Activated T-helper 1 cell treated with anti-CD3 and anti-CD28 coated beads, Interleukin-2, amount 50 U/mL, for 16 hours (primary cell): ENCODE data around the gene CHST9.
"Not testable (repeated sequence)": the region's sequence is repeated elsewhere in the genome, so short reads cannot be mapped to it uniquely, and the experiment has no call there.

ENCODE experiments used
- DNase-seq, 2 donors: peaks; one replicate each; pipeline ENCODE4 v3.0.0-alpha.2; 2020; ENCODE audit warnings: low read depth in 1 of 2, low spot score in 1 of 2

CHST9 gene, protein sequence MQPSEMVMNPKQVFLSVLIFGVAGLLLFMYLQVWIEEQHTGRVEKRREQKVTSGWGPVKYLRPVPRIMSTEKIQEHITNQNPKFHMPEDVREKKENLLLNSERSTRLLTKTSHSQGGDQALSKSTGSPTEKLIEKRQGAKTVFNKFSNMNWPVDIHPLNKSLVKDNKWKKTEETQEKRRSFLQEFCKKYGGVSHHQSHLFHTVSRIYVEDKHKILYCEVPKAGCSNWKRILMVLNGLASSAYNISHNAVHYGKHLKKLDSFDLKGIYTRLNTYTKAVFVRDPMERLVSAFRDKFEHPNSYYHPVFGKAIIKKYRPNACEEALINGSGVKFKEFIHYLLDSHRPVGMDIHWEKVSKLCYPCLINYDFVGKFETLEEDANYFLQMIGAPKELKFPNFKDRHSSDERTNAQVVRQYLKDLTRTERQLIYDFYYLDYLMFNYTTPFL

DNA sequence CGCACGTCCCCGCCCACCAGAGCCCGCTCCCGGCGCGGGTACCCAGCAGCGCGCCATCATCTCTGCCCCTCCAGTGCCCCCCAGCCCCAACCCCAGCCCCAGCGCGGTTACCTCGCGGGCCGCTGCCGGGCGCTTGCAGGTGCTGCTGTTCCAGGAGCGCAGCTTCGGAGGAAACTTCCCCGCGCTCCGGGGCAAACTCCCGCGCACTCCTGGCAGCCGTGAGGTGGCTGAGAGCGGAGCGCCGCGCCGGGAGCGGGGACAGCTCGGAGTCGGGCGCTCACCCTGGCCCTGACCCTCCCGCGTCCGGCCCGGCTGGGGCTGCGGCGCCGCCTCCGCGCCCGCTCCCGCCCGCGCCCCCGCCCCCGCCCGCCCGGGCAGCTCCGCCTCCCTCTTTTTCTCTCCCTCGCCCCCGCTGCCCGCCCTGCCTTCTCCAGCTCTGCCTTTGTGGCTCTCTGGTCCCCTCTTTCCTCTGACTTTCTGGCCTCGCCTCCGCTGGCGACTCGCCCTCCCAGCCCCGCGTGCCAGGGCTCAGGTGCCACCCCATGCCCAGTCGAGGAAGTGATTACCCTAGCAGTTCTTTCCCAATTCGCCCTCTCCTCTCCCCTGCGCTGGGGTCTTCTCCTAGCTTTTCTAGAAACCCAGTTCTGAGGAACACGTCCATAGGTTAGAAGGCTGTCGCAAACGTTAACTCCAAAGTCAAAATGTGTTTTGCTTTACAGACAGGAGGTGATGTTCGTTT lies at the start of gene CHST9:
CHST9 (minus strand) TSS at position 284 of the 739 bp plus-strand sequence. CDS start 42,499 bp downstream, outside the sequence.
- no peak for DNase-seq

DNA sequence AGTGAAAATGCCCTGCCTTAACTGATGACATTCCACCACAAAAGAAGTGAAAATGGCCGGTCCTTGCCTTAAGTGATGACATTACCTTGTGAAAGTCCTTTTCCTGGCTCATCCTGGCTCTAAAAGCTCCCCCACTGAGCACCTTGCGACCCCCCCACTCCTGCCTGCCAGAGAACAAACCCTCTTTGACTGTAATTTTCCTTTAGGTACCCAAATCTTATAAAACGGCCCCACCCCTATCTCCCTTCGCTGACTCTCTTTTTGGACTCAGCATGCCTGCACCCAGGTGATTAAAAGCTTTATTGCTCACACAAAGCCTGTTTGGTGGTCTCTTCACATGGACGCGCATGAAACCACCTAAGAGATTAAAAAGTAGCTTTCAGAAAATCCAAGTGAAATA lies 47.2 kb upstream of the CHST9 start:
- DNase-seq, result not testable (repeated sequence)

DNA sequence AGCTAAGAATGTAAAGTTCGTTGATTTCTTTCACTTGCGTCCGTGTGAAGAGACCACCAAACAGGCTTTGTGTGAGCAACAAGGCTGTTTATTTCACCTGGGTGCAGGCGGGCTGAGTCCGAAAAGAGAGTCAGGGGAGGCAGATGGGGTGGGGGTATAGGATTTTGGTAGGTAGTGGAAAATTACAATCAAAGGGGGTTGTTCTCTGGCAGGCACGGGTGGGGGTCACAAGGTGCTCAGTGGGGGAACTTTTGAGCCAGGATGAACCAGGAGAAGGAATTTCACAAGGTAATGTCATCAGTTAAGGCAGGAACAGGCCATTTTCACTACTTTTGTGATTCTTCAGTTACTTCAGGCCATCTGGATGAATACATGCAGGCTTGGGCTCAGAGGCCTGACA lies 46.6 kb upstream of the CHST9 start:
- DNase-seq, result not testable (repeated sequence)

DNA sequence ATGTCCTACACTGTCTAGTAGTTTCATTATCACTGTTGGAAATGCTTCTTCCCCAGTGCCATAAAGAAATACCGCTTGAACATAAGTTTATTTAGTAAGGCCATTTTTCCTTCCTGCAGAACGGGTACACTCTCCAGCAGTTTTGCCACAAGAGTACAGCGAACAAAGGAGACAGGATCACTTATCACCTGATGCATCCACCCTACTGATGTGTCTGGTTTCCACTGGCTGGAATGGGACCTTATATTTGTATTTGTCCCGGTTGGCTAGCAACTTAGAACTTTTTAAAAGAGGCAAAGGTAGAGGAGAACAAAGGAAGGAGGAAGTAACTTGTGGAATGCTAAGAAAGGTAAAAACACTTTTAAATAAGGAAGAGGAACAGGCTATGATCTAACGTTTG lies 46.1 kb upstream of the CHST9 start:
- DNase-seq, result not testable (repeated sequence)

DNA sequence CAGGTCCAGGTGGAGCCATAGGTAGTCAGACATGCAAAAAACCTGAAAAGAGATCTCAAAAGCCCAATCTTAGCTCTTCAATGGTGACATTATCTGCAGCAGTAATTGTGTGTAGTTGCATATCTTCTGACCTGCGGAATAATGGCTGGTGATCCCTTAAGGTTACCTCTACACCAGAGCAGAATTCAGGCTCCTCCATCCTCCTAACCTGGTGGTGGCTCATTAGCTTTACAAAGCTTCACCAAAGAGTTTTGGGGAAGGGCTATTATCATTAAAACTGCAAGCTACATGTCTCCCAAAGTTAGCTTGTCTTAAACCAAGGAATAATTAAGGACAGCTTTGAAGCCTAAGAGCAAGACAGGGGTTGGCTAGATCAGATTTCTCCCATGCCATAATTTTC lies 42.6 kb upstream of the CHST9 start:
- DNase-seq, result no peak

DNA sequence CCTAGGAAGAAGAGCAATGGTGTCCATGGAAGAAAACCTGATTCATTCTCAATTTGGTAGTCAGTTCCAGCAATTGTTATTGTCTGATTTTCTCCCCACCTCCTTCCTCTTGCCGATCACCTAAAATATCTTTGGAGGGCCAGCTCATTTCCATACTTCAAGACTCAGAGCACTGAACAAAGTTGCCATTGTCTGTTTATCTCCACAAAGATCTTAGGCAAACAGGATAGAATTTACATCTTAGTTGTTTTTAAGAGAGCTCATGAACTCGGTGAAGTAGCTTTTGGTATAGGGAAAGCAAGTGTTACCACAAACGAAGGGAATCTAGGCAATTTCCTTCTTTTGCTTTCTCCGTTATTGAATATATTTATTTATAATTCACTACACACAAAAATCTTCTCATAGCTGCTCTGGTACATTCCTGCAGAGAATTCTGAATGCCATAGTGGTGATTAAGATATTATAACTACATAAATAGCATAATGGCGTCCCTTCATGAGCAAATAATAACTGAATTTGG lies 41.5 kb upstream of the CHST9 start:
- no peak for DNase-seq

DNA sequence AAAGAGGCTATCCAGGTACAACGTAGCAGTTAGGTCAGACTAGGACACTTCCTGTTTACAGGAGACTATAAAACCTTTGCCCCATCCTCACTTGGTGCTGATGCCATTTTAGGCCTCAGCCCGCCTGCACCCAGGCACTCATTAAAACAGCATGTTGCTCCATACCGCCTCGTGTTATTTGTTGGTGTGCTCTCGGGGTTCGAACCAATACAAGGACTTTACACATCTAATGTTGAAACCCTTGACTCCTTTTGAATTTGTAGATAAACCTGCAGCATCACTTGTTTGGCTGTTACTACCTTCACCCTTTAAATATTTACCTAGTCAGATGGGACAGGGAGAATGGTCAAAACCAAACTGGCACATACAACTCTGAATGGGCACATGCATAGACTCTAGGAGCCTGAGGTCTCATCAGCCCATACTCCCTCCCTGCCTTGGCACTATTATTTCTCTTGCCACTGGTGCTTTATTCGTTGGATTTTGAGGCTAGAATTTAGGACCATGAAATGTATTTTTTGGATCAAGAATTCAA lies 40.9 kb upstream of the CHST9 start:
- DNase-seq, result no peak

DNA sequence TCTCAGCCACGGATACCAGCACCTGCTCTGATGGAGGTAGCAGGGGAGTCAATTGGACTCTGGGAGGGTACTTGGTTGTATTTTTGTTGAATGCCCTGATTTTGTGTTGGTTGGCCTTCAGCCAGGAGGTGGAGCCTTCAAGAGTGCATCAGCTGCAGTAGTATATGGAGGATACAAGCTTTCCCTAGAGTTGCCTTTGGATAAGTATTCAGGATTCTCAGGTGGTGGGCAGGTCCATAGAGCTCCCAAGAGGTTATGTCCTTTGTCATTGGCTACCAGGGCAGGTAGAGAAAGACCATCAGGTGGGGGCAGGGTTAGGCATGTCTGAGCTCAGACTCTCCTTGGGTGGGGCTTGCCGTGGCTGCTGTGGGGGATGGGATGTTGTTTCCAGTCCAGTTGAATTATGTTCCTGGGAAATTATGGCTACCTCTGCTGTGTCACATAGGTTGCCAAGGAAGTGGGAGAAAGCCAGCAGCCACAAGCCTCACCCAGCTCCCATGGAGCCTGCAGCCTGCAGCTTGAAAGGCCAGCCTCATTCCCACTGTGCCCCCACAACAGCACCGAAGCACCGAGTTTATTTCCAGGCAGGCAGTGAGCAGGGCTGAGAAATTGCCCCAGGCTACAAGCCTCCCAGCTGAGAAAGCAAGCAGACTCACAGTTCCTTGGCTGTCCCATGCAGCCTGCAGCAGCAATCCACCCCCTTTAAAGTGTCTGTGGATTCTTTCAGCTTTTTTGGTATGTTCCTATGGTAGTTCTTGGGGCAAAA lies 38.6 kb upstream of the CHST9 start:
- no peak for DNase-seq

DNA sequence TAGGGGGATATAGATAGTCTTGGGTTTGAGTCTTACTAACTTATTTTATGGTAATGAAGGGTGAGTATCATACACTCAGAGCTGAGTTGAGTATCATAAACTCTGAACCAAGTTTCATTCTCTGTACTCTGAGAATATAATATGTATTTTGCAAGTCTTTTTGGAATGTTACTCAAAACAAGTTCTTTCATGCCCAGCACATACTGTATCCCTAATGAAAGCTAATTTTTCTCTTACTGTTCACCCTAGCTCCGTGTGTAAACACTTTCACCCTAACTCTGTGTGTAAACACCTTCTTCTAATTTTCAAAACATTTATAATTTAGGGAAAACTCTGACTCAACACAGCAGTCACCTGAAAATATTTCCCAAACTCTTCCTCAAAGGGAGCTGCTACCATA lies 29.7 kb upstream of the CHST9 start:
- no peak for DNase-seq

DNA sequence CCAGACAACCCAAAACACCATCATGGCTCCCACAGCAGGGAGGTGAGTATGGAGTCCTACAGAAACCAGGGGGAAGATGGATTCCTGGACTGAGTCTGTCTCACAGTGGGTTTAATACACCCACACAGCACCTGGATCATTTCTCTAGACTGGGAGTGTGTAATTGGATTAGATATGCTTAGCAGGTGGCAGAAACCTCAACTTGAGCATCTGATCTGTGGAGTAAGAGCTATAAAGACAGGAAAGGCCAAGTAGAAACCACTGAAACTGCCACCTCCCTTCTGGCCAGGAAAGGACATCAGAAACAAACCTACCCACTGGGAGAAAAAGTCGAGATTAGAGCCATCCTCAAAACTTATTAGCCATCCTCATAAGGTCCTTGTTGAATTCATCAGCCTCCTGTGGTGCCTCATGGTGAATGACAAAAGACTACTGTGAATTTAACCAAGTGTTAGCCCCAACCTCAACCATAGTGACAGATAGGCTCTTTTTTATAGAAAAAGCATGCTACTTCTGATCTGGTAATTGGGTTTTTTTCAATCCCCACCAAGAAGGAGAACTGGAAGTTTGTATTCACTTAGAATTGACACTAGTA lies 28.1 kb upstream of the CHST9 start:
- DNase-seq, result no peak

DNA sequence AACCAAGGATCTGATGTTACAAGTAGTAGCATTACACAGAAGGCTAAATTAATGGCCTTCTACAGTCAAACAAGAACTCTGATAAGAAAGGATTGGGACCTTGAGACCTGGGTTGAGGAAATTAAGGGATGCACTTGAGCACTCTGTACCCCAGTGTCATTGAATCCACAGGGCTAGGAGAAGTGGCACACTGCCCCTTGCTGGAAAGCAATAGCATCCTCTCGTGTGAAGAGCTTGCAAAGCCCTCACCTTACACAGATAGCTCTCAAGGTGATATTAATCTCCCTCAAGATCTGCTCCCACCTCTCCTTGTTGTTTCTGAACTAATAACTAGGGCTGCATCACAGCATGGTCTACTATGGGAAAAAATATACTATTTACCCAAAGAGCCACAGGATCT lies 26.5 kb upstream of the CHST9 start:
- no peak for DNase-seq

DNA sequence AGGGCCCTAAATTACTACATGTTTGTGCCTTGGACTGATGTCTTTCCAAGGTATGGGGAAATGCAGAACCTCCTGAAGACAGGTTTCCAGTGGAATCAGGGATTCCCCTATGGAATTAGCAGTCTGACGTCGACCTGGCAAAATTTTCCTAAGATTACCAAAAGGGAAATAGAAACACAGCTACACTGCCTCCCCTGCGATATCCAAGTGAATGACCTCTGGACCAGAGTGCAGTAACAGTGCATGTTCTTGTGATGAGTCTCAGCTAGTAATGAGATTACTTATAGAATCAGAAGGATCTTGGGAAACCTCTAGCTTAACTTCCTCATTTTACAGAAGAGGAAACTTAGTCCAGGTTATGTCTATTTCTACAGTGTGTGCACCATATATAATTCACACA lies 21.3 kb upstream of the CHST9 start:
- DNase-seq, result no peak

DNA sequence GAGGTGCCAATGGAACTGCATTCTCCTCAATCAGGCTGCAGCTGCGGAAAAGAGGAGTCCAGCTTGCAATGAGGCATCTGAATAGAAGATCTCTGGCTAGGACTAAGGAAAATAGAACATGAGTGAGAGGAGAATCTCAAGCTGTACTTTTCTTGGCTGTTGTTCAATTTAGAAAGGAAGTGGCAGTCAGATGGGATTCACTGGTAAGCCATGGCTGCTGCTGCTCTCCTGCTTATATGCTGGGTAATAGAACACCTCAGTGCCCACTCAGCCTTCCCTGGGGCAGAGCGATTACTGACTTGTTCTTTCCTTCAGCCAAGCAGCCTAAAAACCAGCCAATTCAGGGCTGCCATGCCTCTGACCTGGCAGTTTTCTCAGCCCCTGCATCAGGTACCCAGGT lies 17.6 kb upstream of the CHST9 start:
- no peak for DNase-seq

DNA sequence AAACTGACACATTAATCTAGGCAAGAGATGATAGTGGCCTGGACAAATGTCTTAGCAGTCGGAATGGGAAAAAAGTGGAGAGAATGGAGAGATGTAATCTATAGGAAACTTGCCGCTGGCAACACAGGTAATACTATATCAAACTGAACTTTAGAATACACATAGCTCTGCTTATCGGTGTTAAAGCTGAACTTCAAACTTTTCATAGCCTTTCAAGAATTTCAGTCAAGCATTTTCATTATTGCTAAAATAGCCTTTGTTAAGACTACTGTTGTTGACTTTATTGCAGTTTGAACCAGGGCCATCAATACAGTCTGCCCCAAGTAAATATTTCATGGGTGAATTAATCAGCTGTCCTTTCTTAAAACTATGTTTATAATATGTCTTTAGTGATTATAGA lies 12.9 kb upstream of the CHST9 start:
- DNase-seq, result no peak

DNA sequence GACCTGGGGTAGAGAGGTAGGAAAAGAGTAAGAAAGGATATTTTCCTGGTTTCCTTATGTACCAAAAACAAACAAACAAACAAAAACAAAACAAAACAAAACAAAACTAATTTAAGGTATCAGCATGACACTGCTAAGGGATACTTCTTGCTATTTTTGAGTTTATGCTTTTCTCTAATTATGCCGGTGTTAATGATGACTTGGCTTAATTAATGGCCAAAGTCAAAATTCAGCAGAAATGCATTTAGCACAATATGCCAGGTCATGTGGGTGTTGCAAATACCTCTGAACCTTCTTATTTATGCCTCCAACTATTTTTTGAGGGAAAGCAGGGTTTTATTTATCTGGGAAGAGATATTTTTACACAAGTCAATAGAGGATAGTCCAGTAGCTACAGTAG lies 3.2 kb upstream of the CHST9 start:
- DNase-seq, result no peak

DNA sequence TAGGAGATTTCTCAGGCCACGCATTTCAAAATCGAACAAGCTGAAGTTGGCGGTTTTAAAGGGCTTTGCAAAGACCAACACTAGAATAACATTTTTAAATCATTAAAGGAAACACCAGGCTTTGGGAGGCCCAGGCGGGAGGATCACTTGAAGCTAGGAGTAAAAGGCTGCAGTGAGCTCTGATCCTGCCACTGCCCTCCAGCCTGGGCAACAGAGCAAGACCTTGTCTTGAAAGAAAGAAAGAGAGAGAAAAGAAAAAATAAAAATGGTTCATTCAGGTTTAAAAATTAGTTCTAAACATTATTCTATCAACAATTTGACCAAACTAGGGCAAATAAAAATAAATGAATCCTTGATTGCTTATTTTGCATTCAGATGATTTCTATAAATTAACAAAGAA lies 789 bp upstream of the CHST9 start:
- DNase-seq, result no peak

DNA sequence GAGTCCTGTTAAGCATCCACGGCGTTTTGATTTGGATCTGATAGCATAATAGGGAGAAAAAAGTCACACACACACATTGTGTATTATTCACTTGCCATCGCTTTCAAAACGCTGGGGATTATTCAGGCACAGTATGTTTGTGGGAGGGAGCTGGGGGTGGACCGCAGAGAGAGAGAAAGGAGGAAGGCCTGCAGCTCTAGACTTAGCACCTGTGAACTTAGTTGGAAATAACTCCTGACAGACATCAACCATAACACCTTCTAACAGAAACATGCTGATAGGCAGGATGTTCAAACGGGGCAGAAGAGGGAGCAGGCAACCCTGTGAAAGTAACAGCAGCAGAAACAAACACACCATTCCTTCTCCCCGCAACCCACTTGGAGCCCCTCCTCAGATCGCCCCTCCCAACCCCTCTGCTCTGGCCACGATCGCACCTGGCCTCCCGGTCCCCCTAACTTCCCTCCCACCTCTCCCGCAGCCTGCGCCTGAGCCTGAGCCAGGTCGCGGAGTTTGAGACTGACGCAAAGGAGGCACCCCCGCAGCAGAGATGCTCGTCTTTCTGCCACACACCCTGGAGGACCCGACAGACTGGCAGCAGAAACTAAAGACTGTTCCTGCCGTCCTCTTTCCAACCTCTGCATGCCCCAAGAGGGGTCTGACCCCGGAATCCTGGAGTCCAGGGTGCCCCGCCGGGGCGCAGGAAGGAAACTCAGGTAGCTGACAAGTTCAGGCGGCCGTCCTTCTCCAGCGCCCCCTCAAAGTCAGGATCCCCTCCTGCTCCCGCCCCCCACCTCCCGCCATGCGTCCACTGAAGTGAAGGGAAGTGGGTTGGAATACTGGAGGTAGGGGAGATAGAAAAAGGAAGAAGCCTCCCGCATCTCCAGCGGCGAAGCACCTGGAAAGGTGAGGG lies 738 bp downstream of the CHST9 start:
- no peak for DNase-seq

DNA sequence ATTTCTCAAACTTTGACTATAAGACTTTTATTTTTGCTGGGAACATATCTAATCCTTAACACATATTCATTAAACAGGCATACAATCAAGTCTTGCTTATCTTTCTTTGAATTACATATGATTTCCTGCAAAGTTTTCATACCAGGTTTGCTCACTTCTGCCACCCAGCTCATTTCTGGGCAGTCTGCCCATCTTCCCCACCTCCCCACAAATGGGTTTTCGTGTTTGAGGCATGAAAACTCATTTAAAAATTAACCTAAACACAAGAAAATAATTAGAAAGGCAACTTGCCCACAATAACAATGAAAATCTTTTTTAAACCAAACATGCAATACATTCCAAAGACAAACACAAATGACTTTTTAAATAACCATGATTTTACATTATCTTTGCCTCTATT lies 3.4 kb downstream of the CHST9 start:
- no peak for DNase-seq

DNA sequence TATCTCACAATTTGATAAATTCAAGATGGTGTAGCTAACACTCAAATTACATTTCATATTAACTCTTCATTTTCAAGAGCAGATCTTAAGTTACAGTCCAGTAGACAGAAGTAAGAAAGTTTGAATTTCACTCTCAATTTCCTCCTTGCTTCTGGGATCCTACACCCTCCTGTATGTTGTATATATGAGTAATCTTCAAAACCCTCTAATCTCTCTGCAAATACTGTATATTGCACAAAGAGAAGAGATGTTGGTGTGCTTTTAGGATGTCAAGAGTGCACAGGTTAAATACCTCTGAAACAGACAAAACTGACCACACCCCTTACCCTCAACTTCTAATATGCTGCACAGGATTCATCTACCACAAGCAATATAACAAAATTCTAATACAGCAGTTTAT lies 6.7 kb downstream of the CHST9 start:
- DNase-seq, result no peak

DNA sequence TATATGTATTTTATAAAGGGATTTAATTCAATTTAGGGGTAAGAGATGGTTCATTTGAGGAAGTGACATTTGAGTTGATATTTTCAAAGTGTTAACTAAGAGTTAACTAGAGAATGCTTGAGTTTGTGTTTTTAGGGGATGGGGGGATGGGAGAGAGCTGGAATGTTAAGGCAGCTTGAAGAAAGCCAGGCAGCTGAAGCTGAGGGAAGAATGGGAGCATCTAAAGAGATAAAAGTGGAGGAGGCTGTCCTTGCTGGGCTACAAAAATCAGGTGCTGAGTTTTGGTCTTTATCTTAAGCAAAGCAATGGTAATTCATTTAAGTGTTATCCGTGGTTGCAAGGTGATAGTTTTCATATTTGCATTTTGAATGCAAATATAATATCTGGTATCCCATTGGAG lies 9.2 kb downstream of the CHST9 start:
- no peak for DNase-seq
